ENCODE measurements around the gene SORCS2. TPM values are rescaled to one million over a fixed set of nuclear protein-coding genes. Genes with fewer than 3 reads are reported as not detected.

SORCS2 gene
- total RNA-seq, 4 donors from 2014 or later: 0.19 to 0.85 (median 0.66) TPM

DNA sequence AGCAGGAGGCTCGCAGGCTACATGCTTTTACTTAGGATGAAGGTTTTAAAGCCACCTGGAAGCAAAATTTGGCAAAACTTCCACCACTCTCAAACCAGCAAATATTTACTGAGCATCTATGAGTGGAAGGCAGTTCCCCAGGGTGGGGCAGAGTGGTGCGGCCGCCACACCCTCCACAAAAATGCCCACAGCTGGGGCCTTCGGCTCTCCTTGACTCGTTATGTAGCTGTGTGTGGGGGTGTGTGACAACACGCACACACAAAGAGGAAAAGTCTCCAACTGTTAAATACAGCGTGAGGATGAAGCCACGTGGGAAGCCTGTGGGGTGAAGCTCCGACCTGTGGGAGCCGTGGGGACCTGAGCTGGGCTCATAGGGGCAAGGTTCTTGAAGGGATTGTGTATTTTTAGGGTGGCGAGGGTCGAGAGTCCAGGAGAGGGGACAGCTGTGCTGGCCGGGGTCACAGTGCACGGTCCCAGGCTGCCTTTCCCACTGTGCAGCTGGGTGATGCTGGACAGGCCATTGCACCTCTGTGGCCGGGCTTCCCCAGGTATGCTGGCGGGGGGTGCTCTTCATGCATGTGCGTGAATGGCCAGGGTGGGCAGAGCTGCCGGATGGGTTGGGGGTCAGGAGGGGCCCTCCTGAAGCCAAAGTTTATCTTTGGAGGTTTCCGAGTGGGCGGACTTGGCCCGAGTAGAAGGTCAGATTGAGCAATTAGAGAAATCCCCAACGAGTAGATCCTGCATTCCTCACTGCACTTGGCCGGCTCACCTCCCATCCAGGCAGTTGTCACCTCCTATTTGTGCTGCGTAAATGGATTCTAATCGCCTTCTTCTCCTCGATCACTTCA is 25.4 kb downstream of the SORCS2 start:
- TF ChIP-seq CTCF (IDR thresholded peaks at IDR 0.05; ENCODE audit: low read depth): no peak

GRCh38 chr4:7218686-7219085 is 26.3 kb downstream of the SORCS2 start:
- no peak for TF ChIP-seq CTCF (IDR thresholded peaks at IDR 0.05; ENCODE audit: low read depth)

- no peak for TF ChIP-seq CTCF (IDR thresholded peaks at IDR 0.05; ENCODE audit: low read depth)
Measured at GRCh38 chr4:7222521-7222920, 30.2 kb downstream of the SORCS2 start.

GRCh38 chr4:7223541-7223940 is 31.2 kb downstream of the SORCS2 start:
- TF ChIP-seq CTCF (IDR thresholded peaks at IDR 0.05; ENCODE audit: low read depth): no peak

- no peak for TF ChIP-seq CTCF (IDR thresholded peaks at IDR 0.05; ENCODE audit: low read depth)
Measured at GRCh38 chr4:7224001-7224400, 31.7 kb downstream of the SORCS2 start.

- no peak for TF ChIP-seq CTCF (IDR thresholded peaks at IDR 0.05; ENCODE audit: low read depth)
Measured at GRCh38 chr4:7224878-7225533, 32.7 kb downstream of the SORCS2 start.

DNA sequence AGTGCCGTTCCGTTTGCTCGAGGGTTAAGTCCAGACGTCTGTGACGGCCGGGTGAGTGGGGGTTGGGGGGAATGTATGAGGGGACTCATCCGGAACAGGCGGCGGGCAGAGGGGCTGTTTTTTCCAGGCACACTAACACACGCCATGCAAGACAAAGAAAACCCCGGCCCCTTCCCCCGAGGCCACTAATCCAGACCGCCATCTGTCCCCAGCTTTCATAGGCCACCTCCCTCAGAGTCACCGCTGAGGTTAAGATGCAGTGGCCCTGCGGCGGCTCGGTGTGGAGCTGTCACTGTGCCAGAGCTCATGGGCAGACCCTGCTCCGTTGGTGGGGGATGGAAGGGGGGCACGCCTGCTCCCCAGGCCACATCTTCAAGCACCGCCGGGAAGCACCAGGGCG is 34.1 kb downstream of the SORCS2 start:
- no peak for TF ChIP-seq CTCF (IDR thresholded peaks at IDR 0.05; ENCODE audit: low read depth)
